Muscle of back (tissue), 11 donors: ENCODE results near the gene PDE5A. TPM values are rescaled to one million over a fixed set of nuclear protein-coding genes. Genes with fewer than 3 reads are reported as not detected.

Experiments used
- DNase-seq, 3 donors: peaks; one replicate each; pipeline versions ENCODE4 v3.0.0 to v3.0.0-alpha.2; 2013
- polyA plus RNA-seq, 10 donors: library from polyadenylated mRNA; unstranded; fragments of 120-200 nt; gene quantifications; one replicate each; pipeline ENCODE4 v1.2.1, GENCODE V29; 2013; ENCODE audit not compliant: insufficient read length in 10 of 10

PDE5A gene
- polyA plus RNA-seq, 10 donors: 15.6 to 31.0 (median 19.5) TPM

GRCh38 chr4:119523399-119523798 lies 105.2 kb downstream of the PDE5A start:
- DNase-seq: no peak

GRCh38 chr4:119521268-119521667 lies 107.3 kb downstream of the PDE5A start:
- no peak for DNase-seq

GRCh38 chr4:119518915-119519410 lies 109.6 kb downstream of the PDE5A start:
- DNase-seq: no peak

DNA sequence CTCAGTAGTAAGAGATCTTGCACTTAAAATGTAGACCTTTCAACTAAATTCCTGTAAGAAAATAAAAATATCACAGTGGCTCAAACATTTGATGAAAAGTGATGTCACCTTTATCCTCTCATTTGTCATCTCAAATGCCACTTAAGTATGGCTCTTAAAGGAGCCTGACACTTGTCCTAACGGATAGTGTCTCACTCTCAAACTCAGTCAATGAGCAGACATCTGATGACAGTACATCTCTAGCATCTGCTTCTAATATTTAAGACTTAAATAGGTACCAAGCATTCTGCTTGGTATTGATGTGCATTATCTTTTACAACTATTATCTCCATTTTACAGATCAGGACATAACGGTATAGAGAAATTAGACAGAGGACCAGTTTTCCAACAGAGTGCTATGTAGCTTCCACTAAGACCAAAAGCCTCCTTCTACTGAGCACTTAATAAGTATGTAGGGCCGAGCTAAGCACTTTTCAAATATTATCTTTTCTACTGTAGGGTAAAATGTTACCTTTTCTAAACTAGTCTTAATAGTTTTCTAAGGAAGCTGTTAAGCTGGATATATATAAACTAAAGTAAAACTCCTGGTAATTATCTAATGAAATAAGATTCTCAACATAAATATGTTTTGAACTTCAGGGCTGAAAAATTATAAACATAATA lies 110.2 kb downstream of the PDE5A start:
- no peak for DNase-seq

- peak in 2 of 3 donors; percentile 37 to 60 for DNase-seq
Measured at GRCh38 chr4:119517361-119518229, 111.0 kb downstream of the PDE5A start.

GRCh38 chr4:119512398-119512797 lies 116.2 kb downstream of the PDE5A start:
- no peak for DNase-seq

DNA sequence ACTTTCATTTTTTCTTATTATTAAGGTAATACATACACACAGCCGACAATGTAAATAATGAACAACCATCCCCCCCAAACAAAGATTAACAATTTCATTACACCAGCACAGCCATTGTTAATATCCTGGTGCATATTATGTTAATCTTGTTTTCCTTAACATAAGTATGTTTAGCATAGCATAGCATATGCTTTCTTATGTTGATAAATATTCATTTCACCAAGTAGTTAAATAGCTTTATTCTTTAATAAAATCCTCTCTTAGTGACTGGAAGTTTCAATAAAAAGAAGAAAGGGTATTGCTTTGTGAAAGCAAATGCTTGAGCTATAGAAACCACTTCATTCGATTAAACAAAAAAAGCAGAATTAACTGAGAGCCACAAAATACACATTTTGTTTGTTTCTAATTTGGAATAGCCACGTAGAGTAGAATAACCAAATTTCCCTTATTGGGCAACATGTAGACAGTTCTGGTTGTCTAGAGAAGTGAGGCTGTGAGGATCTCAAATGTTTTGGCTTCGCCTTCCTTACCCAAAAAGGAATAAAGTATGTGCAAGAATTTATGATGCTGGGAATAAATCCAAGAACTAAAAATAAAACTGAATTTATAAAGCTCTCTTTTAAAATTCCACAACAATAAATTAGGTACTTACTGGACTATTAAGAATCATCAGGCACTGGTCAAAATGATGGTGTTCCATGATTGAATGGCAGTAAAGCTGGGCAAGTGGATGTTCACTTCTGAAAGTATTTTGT lies 118.0 kb downstream of the PDE5A start:
- DNase-seq: no peak

DNA sequence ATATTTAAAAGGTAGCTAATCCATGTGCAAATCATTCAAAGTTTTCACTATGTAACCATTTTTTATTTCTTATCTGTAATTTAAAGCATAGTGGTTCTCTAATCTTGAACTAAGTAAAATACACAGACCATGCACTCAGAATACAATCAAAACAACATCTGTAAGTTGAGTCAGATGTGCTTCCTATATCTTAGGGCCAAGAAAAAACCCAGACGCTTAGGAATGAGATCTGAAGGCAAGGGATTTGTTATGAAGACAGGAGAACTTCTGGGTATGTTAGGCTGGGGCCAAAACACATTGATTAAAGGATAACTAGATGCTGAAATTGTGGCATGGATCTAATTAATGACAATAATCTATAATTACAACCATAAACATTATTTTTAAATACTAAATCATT lies 120.3 kb downstream of the PDE5A start:
- DNase-seq: no peak

DNA sequence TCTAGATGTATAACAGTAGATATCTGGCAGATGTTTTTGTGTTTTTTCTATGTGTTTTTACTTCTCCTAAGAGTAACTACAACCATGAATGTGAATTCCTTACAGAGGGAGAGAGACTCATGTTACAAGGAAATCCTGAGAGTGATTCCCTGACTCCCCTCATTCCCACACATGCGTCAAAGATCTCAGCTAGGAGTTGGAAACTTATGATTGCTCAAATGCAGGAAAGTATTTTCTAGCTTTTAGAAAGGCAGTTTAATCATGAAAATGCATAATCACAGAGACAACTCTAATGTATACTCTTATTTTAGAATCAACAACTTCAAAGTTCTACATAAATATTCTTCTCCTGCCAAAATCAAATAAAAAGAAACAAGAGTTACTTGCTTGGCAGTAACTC lies 121.8 kb downstream of the PDE5A start:
- no peak for DNase-seq

DNA sequence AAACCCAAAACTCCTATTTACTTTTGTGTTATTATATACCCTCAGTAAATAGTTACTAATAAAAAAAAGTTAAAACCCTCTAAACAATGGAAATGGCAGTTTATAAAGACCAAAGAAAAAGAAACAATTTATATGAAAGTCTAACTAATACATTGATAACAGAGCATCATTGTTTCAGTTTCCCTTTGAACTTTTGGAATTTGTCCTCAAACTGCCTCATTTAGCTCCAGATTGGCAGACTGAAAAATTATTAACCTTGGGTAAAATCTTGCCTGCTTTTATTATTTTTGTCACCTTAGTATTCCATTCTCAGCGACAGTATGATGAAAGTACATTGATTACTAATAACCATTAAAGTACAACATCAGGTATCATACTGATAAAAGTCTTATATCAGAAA lies 124.0 kb downstream of the PDE5A start:
- DNase-seq: no peak

DNA sequence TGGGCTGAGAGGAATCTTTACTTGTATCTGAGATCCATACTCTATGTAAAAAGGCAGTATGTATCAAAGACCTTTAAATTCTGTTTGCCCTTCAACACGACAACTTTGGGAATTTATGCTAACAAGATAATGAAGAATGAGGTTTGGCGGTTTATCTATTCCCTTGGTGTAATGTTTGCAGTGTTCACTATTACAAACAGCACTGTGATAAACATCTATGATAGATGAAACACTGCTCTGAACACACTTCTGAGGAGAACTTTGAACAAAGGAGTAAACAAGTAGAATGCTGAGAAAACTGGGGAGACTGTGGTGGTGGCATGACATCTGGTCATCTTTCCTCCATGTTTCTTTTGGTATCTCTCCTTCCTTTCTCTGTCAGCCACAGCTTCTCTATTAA lies 126.9 kb downstream of the PDE5A start:
- no peak for DNase-seq

- no peak for DNase-seq
Measured at GRCh38 chr4:119498527-119498926, 130.1 kb downstream of the PDE5A start.

- no peak for DNase-seq
Measured at GRCh38 chr4:119493886-119494285, 134.7 kb downstream of the PDE5A start.

DNA sequence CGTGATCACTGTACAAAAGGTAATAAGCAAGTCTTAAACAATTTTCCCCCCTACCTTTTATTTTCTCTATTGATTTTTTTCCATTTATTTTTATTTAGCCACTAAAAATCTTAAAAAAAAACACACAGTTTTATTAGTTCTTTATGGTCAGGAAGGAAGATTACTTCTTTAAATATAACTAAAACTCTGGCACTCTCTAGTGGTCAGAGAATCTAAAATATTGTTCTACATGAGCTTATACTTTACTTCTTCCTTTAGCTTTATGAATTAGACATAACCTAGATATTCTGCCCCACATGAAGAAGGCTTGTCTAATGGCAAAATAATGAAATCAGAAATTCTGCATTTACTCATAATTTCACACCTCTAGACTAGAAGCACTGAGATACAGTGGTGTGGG lies 135.2 kb downstream of the PDE5A start:
- DNase-seq: peak in 1 of 3 donors; percentile 2

- DNase-seq: no peak
Measured at GRCh38 chr4:119490335-119490734, 138.3 kb downstream of the PDE5A start.

GRCh38 chr4:119489305-119489704 lies 139.3 kb downstream of the PDE5A start:
- no peak for DNase-seq

- DNase-seq: no peak
Measured at GRCh38 chr4:119480331-119480730, 148.3 kb downstream of the PDE5A start.

DNA sequence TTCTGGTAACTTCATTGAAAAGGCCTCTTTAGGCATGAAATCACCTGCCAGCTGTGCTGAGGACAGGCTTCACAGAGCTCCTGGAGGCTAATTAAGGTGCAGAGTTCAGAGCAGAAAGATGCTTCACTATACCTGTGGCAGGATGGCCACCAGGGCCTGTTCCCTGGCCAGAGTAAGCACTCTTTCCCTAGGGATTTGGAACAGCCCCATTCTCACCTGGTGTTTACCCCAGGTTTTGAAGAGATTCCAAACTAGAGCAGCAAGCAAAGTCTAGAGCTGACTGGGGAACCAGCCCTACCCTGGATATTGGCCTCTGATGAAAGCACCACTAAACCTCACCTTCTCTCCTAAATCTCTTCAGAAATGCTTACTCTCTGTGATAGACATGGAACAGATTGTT lies 148.8 kb downstream of the PDE5A start:
- DNase-seq: no peak

- no peak for DNase-seq
Measured at GRCh38 chr4:119479180-119479808, 149.3 kb downstream of the PDE5A start.

GRCh38 chr4:119478446-119479179 lies 150.0 kb downstream of the PDE5A start:
- DNase-seq: no peak

DNA sequence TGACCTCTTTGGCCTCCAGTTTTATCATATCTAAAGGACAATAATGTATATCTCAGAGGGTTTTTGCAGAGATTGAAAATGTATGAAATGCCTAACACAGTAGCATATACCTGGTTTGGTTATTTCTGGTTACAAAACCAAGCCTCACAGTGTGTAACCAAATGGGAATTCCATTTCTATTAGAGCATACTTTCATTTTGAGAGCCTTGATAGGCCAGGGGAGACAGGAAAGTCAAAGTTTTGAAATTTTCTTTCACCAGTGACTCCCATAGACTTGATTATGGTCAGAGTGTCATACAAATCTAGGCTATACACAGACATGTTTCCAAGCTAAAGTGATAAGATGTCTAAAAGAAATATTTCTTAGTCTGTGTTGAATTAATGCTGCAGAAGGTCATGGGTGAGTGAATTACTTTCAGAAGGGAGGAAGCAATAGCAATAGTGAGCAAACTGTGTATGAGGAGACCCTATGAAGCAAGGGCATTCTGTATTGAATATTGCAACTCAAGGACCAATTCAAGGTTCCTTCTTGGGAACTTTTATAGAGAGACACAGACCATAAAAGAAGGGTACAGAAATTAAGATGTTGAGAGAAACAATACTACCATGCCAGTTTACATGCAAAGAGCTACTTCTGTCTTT lies 151.1 kb downstream of the PDE5A start:
- DNase-seq: no peak
